Ovary (tissue), 9 donors: ENCODE data around the gene CXCL17. TPM values are rescaled to one million over a fixed set of nuclear protein-coding genes. Genes with fewer than 3 reads are reported as not detected.
A peak's percentile ranks its signal among the peaks of the same experiment; 100 is the strongest.

Experiments used
- DNase-seq, 5 donors: peaks; one replicate each; pipeline ENCODE4 v3.0.0-alpha.2; 2019 to 2020
- H3K27ac ChIP-seq, 2 donors: fragments of 200-600 bp; one replicate each; pipeline versions ENCODE4 v1.5.1 to v1.8.0; 2019 to 2022
- H3K27me3 ChIP-seq: fragments of 200-600 bp; one replicate; pipeline ENCODE4 v1.8.0; 2022
- H3K36me3 ChIP-seq: fragments of 200-600 bp; sonication (generic); one replicate; pipeline ENCODE4 v1.5.1; 2019
- H3K4me1 ChIP-seq: one replicate; pipeline ENCODE4 v1.8.1; 2013; ENCODE audit warnings: mild to moderate bottlenecking, moderate library complexity; ENCODE audit not compliant: insufficient read depth
- H3K4me3 ChIP-seq: fragments of 200-600 bp; sonication (generic); one replicate; pipeline ENCODE4 v1.5.1; 2017
- H3K9me3 ChIP-seq, 2 donors: fragments of 200-600 bp in 1 of 2; sonication (generic) in 1 of 2; one replicate each; pipeline versions ENCODE4 v1.5.1 to v1.8.1; 2013 to 2019; ENCODE audit warnings: mild to moderate bottlenecking in 1 of 2, moderate library complexity in 1 of 2
- CTCF ChIP-seq, 3 donors: fragments of 450-650 bp in 2 of 3; fragments of 200-600 bp in 1 of 3; IDR thresholded peaks; one replicate each; pipeline versions ENCODE4 v1.5.1 to v1.8.0; 2016 to 2022; ENCODE audit warnings: antibody characterized with exemption in 3 of 3, mild to moderate bottlenecking in 1 of 3
- EP300 ChIP-seq: sonication (generic); formaldehyde crosslinking; IDR thresholded peaks from one replicate; pipeline ENCODE4 v1.6.1; 2017; ENCODE audit warnings: antibody characterized with exemption
- POLR2A ChIP-seq: fragments of 450-650 bp; IDR thresholded peaks from one replicate; pipeline ENCODE4 v1.6.1; 2017; ENCODE audit warnings: antibody characterized with exemption, mild to moderate bottlenecking, moderate library complexity
- WGBS, 3 donors: extraction: QIAGEN DNeasy Blood & Tissue Kit in 1 of 3; methylation state at CpG; one replicate each; pipeline versions ENCODE4 v1.1.5 to v1.1.7; 2013 to 2017; 5-methylcytosine and 5-hydroxymethylcytosine counted together
- intact Hi-C, 4 donors: fragments of 100-400 bp; cut with DNase I; formaldehyde crosslinking; loops; one replicate each; pipeline versions ENCODE4 v1.11.0 to v1.15.1; 2022 to 2023
- polyA plus RNA-seq, 2 donors: library from polyadenylated mRNA; stranded (reverse); fragments of 200-250 nt in 1 of 2; fragments of 350-450 nt in 1 of 2; fragmentation: Illumina TruSeq in 1 of 2; extraction: RNeasy Lipid Tissue Mini Kit (QIAGEN cat#74804) in 1 of 2; gene quantifications; one replicate each; pipeline ENCODE4 v1.2.3, GENCODE V29; 2013 to 2014
- total RNA-seq, 7 donors: library from RNA; depleted of rRNA in 2 of 7; stranded (reverse); fragments of >200 nt in 2 of 7; fragmentation: NEBNext Ultra II Directional in 3 of 7; extraction: Animal tissue kit (Norgen Biotek cat#: 25700) in 3 of 7; gene quantifications; one replicate each; pipeline versions ENCODE4 v1.1.0 to v1.2.4, GENCODE V29; 2016 to 2023
- donor health status: DM: no; HTN: no; CAD: no; lungs with moderate emphysema.
- donor health status: DM: no; HTN: no; CAD: no.
- donor health status: Bipolar disorder and iron deficiency.
- donor health status: DM: yes; HTN: yes; CAD: no.
- donor health status: DM: no; HTN: no; CAD: no.
- donor health status: DM: yes; HTN: yes; CAD: no.

Gene CXCL17
- total and polyA plus RNA-seq, 9 donors, result 0.32 to 0.46 TPM; not detected in 7

DNA sequence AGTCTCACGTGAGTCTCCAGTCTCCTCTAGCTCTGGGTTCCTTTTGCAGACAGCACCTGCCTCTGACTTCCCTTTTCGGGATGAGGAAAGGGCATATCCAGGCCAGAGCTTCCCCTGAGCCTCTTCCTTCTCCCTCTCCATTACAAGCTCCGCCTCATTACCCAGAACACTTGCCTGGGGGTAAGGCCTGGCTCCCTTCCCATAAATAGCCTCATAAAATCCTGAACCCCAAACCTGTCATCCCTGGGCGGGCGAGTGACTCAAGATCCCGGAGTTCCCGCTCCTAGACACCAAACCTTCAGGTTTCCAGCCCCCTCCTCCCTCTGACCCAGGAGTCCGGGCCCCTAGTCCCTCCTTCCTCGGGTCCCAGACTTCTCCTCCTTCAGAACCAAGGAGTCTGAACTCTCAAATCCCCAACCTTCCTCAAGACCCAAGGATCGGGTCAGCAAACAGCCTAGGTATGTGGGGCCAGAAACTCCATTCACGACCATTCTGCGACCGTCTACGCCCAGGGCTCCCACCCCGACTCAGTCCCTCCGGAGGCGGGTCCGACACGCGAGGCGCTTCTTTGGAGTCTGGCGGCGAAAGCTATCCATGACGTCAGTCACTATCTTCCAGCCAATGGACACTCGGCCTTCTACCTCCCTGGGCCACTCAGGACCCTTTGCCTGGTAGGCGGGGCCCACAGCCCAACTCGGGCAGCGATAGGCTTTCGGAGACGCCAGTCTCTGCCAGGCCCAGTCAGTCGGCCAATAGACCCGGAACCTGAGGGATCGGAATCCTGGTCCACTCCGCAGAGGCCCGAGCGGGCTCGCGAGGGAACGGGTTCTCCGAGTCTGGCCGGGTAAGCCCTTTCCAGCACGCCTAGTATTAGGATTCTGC, 46.1 kb downstream of the CXCL17 start:
- peak; percentile 96 to 100 (median 99) for DNase-seq
- TF ChIP-seq CTCF (IDR thresholded peaks at IDR 0.05) (no peak), EP300 (no peak), POLR2A (peak; percentile 54)
- WGBS, 3 donors, result 4 to 6% (median 5%) methylated on average over 42 of the region's 42 CpGs
- intact Hi-C loops, result loop anchor here in 1 of 4 donors (10.0 kb wide), 1 partner anchor 152 kb away; the partner anchor contains the start of gene GSK3A
- peaks cover 9% of the 10 kb centered on the region for H3K4me1 ChIP-seq
- H3K27me3 ChIP-seq, result no peaks in the 10 kb centered on the region
- H3K27ac ChIP-seq, result peak overlapping the region in 1 of 2 donors; percentile 58
- peak overlapping the region; percentile 41 for H3K4me3 ChIP-seq
- no peaks in the 10 kb centered on the region for H3K9me3 ChIP-seq
- no peaks in the 10 kb centered on the region for H3K36me3 ChIP-seq

GRCh38 chr19:42394751-42395150, 48.0 kb downstream of the CXCL17 start:
- H3K27ac ChIP-seq, result no peak overlapping the region
- no peaks in the 10 kb centered on the region for H3K27me3 ChIP-seq
- DNase-seq, result no peak
- WGBS, 3 donors, result 81 to 83% (median 82%) methylated on average over 8 of the region's 8 CpGs
- no peak for TF ChIP-seq EP300
- H3K9me3 ChIP-seq, result no peaks in the 10 kb centered on the region
- no peaks in the 10 kb centered on the region for H3K36me3 ChIP-seq
- no peak overlapping the region for H3K4me3 ChIP-seq
- intact Hi-C loops, result loop anchor here in 1 of 4 donors (10.0 kb wide), 1 partner anchor 150 kb away; the partner anchor contains the start of gene GSK3A
- H3K4me1 ChIP-seq, result peaks cover 8% of the 10 kb centered on the region

DNA sequence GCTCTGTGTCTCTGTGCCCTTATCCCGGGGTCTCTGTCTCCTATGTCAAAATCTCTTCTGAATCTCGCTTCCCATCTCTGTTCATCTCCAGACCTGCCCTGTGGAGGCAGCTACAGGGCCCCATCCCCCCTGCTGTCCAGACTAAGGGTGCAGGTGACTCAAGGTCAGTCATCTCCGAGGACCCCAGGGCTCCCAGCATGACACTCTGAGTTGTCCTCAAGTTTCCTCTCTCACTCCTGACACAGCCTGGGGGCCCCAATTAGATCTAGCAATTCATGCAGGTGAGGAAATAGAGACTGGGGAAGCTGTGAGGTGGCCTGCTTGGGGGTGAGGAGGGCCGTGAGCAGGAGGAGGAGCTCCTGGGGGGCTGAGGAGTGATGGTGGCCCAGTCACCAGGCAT, 50.6 kb downstream of the CXCL17 start:
- Histone ChIP-seq H3K36me3 (no peaks in the 10 kb centered on the region), H3K4me1 (peaks cover 2% of the 10 kb centered on the region), H3K9me3 (no peaks in the 10 kb centered on the region), H3K27ac (no peak overlapping the region), H3K27me3 (no peaks in the 10 kb centered on the region), H3K4me3 (no peak overlapping the region)
- DNase-seq, result no peak
- intact Hi-C loops, result loop anchor here in 1 of 4 donors (10.0 kb wide), 1 partner anchor 147 kb away; the partner anchor contains the start of gene GSK3A
- TF ChIP-seq CTCF (IDR thresholded peaks at IDR 0.05) (no peak), POLR2A (no peak), EP300 (no peak)
- WGBS, 3 donors, result 61 to 64% (median 64%) methylated on average over 4 of the region's 4 CpGs

- no peaks in the 10 kb centered on the region for H3K27me3 ChIP-seq
- intact Hi-C loops, result loop anchor here in 1 of 4 donors (10.0 kb wide), 1 partner anchor 145 kb away; the partner anchor contains the start of gene GSK3A
- H3K36me3 ChIP-seq, result no peaks in the 10 kb centered on the region
- no peak within 1 kb of the TSS for H3K27ac ChIP-seq
- H3K4me1 ChIP-seq, result peaks cover 2% of the 10 kb centered on the region
- no peak for DNase-seq
- H3K4me3 ChIP-seq, result no peak within 1 kb of the TSS
- WGBS, 3 donors, result 35 to 45% (median 44%) methylated on average over 12 of the region's 12 CpGs
- TF ChIP-seq POLR2A (no peak), CTCF (IDR thresholded peaks at IDR 0.05) (no peak), EP300 (no peak)
- no peaks in the 10 kb centered on the region for H3K9me3 ChIP-seq
Observed at GRCh38 chr19:42389899-42390298, 52.8 kb downstream of the CXCL17 start, which contains the start of gene CNFN. Gene CNFN, minus strand, starts transcription at chr19:42390297. Its CDS starts 1,260 bp downstream, at chr19:42389037.
